ENCODE data around the gene MACROD2. TPM values are rescaled to one million over a fixed set of nuclear protein-coding genes. Genes with fewer than 3 reads are reported as not detected.

MACROD2 gene
- total RNA-seq, 1 experiment from 2014 or later: 3.7 TPM

DNA sequence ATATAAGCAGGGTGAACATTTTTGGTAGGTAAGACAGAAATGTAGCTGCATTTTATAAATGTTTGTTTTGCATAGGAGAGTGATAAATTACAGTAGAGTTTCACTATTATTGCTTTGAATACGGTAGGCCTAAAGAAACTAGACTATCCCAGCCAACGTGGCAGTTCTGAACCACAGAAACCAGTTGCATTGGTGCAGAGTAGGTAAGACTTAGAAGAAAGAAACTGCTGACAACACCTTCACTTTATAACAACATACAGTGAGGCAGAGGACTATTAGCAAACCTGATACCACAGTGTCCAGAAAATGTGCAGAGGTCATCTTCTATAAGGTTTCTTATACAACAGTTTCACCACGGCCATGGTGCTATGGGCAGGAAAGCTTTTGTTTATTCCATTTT, 2011.8 kb downstream of the MACROD2 start (continued):
- no peak for TF ChIP-seq ZBTB33 (IDR thresholded peaks at IDR 0.05; ENCODE audit: extremely low read depth, insufficient replicate concordance, low read length)
- no peak for TF ChIP-seq ELF1 (IDR thresholded peaks at IDR 0.05; ENCODE audit: borderline replicate concordance, low read depth)
- TF ChIP-seq CBX3 (IDR thresholded peaks at IDR 0.05; ENCODE audit: low read depth): no peak
- TF ChIP-seq EZH2 (IDR thresholded peaks at IDR 0.05): no peak
- no peak for TF ChIP-seq TCF7L2 (IDR thresholded peaks at IDR 0.05; ENCODE audit: borderline replicate concordance, extremely low read depth, insufficient read depth, insufficient read length)
- no peak for TF ChIP-seq POLR2A (IDR thresholded peaks at IDR 0.05; ENCODE audit: borderline replicate concordance, extremely low read depth, insufficient read depth, insufficient read length)
- TF ChIP-seq POLR2AphosphoS5 (IDR thresholded peaks at IDR 0.05; ENCODE audit: low read depth, low read length): no peak
- no peak for TF ChIP-seq ZFX (IDR thresholded peaks at IDR 0.05)
- TF ChIP-seq SRF (IDR thresholded peaks at IDR 0.05; ENCODE audit: low read depth): no peak
- no peak for TF ChIP-seq ZNF274 (IDR thresholded peaks at IDR 0.05; ENCODE audit: low read depth, low read length)
- TF ChIP-seq EZH2phosphoT487 (IDR thresholded peaks at IDR 0.05; ENCODE audit: borderline replicate concordance): no peak

DNA sequence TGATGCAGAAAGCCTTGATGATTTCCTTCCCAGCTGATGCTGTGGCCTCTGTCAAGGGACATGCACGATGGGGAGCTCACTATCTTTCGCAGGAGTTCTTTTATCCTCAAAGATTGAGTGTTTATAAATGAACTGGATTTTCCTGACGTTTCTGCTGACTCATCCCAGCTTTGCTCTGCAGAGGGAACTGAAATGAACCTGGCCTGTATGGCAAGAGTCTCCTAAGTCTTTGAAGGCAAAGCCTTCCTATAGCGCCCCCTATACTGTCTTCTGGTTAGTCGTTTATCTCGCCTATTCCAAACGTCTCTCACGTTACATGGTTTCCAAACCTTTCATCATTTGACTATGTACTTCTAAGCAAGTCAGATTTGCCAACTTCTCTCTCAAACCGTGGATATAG, 2012.6 kb downstream of the MACROD2 start:
- H3K79me2 ChIP-seq (ENCODE audit: insufficient read depth, low read length): no peaks in the 10 kb centered on the region
- H2AFZ ChIP-seq (ENCODE audit: low read depth, low read length, poor library complexity, severe bottlenecking): no peak overlapping the region
- no peak overlapping the region for H3K9ac ChIP-seq (ENCODE audit: low read length)
- H3K4me1 ChIP-seq (ENCODE audit: control insufficient read depth in 1 of 2, insufficient read depth in 2 of 2, low read length in 2 of 2): no peaks in the 10 kb centered on the region
- BruUV-seq (replicated peaks): no TSS peak
- RAD21 ChIA-PET (ENCODE audit: low non-redundant PET in 1 of 2, low total read pairs in 2 of 2, uncharacterized antibody in 2 of 2, unreplicated experiment in 2 of 2): no interaction called here
- H4K20me1 ChIP-seq (ENCODE audit: insufficient read depth): no peaks in the 10 kb centered on the region
- H3K36me3 ChIP-seq (ENCODE audit: control insufficient read depth in 1 of 2, insufficient read depth in 2 of 2, low read length in 2 of 2): no peaks in the 10 kb centered on the region
- H3K27me3 ChIP-seq (ENCODE audit: insufficient read depth, low read length): no peaks in the 10 kb centered on the region
- no peak for ATAC-seq
- H3K27ac ChIP-seq (ENCODE audit: low read depth, low read length): no peak overlapping the region
- H3K4me2 ChIP-seq (ENCODE audit: low read length): no peak overlapping the region
- TF ChIP-seq RAD21 (IDR thresholded peaks at IDR 0.05; ENCODE audit: low read depth) (no peak), FOSL1 (IDR thresholded peaks at IDR 0.05; ENCODE audit: low read depth) (no peak), EZH2 (IDR thresholded peaks at IDR 0.05) (no peak), CEBPB (IDR thresholded peaks at IDR 0.05; ENCODE audit: low read depth) (no peak), YY1 (IDR thresholded peaks at IDR 0.05; ENCODE audit: extremely low read depth, insufficient replicate concordance, low read depth, low read length) (no peak), JUND (IDR thresholded peaks at IDR 0.05) (no peak), ZNF274 (IDR thresholded peaks at IDR 0.05; ENCODE audit: low read depth, low read length) (no peak), ELF1 (IDR thresholded peaks at IDR 0.05; ENCODE audit: borderline replicate concordance, low read depth) (no peak), POLR2A (IDR thresholded peaks at IDR 0.05; ENCODE audit: borderline replicate concordance, extremely low read depth, insufficient read depth, insufficient read length) (no peak), SP1 (IDR thresholded peaks at IDR 0.05; ENCODE audit: low read depth) (no peak), ZFX (IDR thresholded peaks at IDR 0.05) (no peak), SRF (IDR thresholded peaks at IDR 0.05; ENCODE audit: low read depth) (no peak), SIN3A (IDR thresholded peaks at IDR 0.05; ENCODE audit: low read depth) (no peak), EZH2phosphoT487 (IDR thresholded peaks at IDR 0.05; ENCODE audit: borderline replicate concordance) (no peak), EGR1 (IDR thresholded peaks at IDR 0.05; ENCODE audit: low read depth) (no peak), ATF3 (IDR thresholded peaks at IDR 0.05) (no peak), POLR2AphosphoS5 (IDR thresholded peaks at IDR 0.05; ENCODE audit: low read depth, low read length) (no peak)
- TF ChIP-seq, protein P1, sequence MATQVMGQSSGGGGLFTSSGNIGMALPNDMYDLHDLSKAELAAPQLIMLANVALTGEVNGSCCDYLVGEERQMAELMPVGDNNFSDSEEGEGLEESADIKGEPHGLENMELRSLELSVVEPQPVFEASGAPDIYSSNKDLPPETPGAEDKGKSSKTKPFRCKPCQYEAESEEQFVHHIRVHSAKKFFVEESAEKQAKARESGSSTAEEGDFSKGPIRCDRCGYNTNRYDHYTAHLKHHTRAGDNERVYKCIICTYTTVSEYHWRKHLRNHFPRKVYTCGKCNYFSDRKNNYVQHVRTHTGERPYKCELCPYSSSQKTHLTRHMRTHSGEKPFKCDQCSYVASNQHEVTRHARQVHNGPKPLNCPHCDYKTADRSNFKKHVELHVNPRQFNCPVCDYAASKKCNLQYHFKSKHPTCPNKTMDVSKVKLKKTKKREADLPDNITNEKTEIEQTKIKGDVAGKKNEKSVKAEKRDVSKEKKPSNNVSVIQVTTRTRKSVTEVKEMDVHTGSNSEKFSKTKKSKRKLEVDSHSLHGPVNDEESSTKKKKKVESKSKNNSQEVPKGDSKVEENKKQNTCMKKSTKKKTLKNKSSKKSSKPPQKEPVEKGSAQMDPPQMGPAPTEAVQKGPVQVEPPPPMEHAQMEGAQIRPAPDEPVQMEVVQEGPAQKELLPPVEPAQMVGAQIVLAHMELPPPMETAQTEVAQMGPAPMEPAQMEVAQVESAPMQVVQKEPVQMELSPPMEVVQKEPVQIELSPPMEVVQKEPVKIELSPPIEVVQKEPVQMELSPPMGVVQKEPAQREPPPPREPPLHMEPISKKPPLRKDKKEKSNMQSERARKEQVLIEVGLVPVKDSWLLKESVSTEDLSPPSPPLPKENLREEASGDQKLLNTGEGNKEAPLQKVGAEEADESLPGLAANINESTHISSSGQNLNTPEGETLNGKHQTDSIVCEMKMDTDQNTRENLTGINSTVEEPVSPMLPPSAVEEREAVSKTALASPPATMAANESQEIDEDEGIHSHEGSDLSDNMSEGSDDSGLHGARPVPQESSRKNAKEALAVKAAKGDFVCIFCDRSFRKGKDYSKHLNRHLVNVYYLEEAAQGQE (IDR thresholded peaks at IDR 0.05; ENCODE audit: low read depth): no peak
- POLR2A ChIA-PET: no interaction called here
- H3K4me3 ChIP-seq (replicated peaks in 1 of 2; ENCODE audit: low read depth in 1 of 2, low read length in 2 of 2): no peak overlapping the region
- H3K9me3 ChIP-seq (ENCODE audit: control insufficient read depth in 1 of 2, insufficient read depth in 1 of 2, low read depth in 1 of 2, low read length in 2 of 2): peaks cover 0 to 10% of the 10 kb centered on the region in 2 experiments; a peak in 2 of 4 replicates
- no peaks in the 10 kb centered on the region for H3K9me2 ChIP-seq (ENCODE audit: insufficient read depth)
- DNase-seq (ENCODE audit: low read depth, low spot score): no peak
- CTCF ChIA-PET: no interaction called here
- intact Hi-C loops (cut with micrococcal nuclease): no loop called here

All from HCT116 (cell line).